A673 (cell line): ENCODE results near the gene SSX4B.

ENCODE experiments used
- CTCF ChIP-seq: fragments of 300-800, 200-600 bp; sonication (generic); conservative IDR thresholded peaks from 2 replicates; pipeline ENCODE4 v1.5.1; 2017; ENCODE audit warnings: low read depth, mild to moderate bottlenecking, antibody characterized with exemption, low read length, moderate library complexity, mixed read lengths
- EZH2 ChIP-seq: fragments of 200-600 bp; sonication (generic); IDR thresholded peaks from 2 replicates; pipeline ENCODE4 v1.6.1; 2017; ENCODE audit warnings: borderline replicate concordance, low read depth, mild to moderate bottlenecking, mixed read lengths, antibody characterized with exemption, low read length; ENCODE audit not compliant: poor library complexity, severe bottlenecking

- no peak for TF ChIP-seq CTCF
- TF ChIP-seq EZH2, result no peak
These were observed 54.1 kb downstream of the SSX4B start for GRCh38 chrX:48357681-48358080.
